ENCODE results near the gene WDR5.
A peak's percentile ranks its signal among the peaks of the same experiment; 100 is the strongest.

WDR5 gene

DNA sequence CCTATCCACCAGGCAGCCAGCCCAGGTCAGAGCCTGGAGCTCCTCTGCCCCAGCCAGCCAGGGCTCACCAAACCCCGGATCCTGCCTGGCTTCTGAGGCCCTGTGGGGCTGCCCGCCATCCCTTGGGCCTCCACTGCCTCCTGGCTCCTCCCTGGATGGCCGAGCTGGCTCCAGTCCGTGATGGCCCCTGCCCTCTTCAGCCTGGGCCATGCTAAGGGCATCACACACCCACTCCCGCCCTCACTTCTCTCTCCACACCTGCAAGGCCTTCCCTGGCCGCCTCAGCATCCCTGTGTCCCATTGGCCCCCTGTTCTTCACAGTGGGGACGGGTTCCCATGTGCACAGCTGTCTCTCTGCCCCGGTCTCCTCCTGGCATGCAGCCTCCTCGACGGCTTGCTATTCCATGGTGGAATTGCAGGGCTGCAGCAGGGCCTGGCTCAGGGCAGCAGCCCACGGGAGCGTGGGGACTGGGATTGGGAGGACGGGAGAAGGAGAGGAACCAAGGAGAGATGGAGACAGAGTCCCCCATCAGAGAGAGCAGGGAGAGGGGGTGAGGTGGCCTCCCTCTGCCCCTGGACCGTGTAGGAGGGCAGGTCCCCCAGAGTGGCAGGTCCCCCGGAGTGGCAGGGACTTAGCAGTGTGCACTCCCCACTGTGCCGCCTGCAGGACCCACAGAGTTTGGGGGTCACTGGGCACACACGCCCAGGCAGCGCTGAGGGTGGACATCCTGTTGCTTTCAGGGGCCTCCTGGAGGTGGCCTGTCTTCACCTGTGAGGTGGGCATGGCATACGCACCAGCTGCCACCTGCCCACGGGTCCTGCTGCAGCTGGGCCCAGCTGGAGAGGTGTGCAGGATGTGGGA lies 45.1 kb downstream of the WDR5 start:
- Mint-ChIP-seq H3K27ac (no peak overlapping the region), H3K4me3 (no peak overlapping the region), H3K27me3 (ENCODE audit: low read depth, poor library complexity) (peaks cover 26% of the 10 kb centered on the region), H3K36me3 (ENCODE audit: low read depth) (no peaks in the 10 kb centered on the region), H3K9me3 (peaks cover 4% of the 10 kb centered on the region), H3K4me1 (peaks cover 48% of the 10 kb centered on the region)
- DNase-seq: no peak
- TF ChIP-seq, protein P1, sequence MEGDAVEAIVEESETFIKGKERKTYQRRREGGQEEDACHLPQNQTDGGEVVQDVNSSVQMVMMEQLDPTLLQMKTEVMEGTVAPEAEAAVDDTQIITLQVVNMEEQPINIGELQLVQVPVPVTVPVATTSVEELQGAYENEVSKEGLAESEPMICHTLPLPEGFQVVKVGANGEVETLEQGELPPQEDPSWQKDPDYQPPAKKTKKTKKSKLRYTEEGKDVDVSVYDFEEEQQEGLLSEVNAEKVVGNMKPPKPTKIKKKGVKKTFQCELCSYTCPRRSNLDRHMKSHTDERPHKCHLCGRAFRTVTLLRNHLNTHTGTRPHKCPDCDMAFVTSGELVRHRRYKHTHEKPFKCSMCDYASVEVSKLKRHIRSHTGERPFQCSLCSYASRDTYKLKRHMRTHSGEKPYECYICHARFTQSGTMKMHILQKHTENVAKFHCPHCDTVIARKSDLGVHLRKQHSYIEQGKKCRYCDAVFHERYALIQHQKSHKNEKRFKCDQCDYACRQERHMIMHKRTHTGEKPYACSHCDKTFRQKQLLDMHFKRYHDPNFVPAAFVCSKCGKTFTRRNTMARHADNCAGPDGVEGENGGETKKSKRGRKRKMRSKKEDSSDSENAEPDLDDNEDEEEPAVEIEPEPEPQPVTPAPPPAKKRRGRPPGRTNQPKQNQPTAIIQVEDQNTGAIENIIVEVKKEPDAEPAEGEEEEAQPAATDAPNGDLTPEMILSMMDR (IDR thresholded peaks at IDR 0.05): no peak

DNA sequence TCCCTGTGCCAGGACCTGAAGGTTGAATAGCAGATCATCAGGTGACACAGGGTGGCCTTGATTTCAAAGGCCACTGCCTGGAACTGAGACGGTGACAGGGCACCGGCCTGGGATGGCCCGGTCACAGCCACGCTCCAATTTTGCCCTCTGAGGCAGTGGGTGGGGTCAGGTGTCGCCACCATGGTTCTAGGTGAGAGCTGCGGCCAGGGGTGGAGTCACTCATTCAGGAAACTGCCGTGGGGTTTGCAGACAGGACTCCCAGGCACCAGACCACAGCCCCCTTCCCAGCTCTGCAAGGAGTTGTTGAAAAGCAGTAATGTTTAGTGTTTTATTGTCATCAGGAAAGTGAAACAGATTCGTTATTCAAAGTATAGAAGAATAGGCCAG lies 45.8 kb downstream of the WDR5 start:
- Mint-ChIP-seq H3K27me3 (ENCODE audit: low read depth, poor library complexity) (peaks cover 29% of the 10 kb centered on the region), H3K4me3 (no peak overlapping the region)

DNA sequence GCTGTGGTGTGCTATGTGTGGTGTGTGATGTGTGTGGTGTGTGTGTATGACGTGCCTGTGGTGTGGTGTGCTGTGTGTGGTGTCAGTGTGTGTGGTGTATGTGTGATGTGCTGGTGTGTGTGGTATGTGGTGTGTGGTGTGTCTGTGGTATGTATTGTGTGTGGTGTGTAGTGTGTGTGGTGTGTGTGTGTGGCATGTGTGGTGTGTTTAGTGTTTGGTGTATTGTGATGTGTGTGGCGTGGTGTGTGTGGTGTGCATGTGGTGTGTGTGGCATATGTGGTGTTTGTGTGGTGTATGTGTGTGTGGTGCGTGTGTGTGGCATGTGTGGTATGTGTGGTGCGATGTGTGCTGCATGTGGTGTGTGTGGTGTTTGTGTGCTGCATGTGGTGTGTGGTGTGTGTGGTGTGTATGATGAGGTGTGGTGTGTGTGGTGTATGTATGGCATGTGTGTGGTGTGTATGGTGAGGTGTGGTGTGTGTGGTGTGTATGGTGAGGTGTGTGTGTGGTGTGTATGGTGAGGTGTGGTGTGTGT lies 46.7 kb downstream of the WDR5 start:
- TF ChIP-seq, protein P1 (IDR thresholded peaks at IDR 0.05): no peak
- no peak overlapping the region for H3K27ac Mint-ChIP-seq
- peaks cover 51% of the 10 kb centered on the region for H3K4me1 Mint-ChIP-seq
- H3K4me3 Mint-ChIP-seq: no peak overlapping the region
- peaks cover 4% of the 10 kb centered on the region for H3K9me3 Mint-ChIP-seq
- peaks cover 31% of the 10 kb centered on the region for H3K27me3 Mint-ChIP-seq (ENCODE audit: low read depth, poor library complexity)
- no peak for DNase-seq
- no peaks in the 10 kb centered on the region for H3K36me3 Mint-ChIP-seq (ENCODE audit: low read depth)

More for the DNA sequence above, 45.8 kb downstream of the WDR5 start:
- peaks cover 49% of the 10 kb centered on the region for H3K4me1 Mint-ChIP-seq
- DNase-seq: no peak
- H3K36me3 Mint-ChIP-seq (ENCODE audit: low read depth): no peaks in the 10 kb centered on the region
- peaks cover 4% of the 10 kb centered on the region for H3K9me3 Mint-ChIP-seq
- H3K27ac Mint-ChIP-seq: no peak overlapping the region
- TF ChIP-seq, protein P1 (IDR thresholded peaks at IDR 0.05): no peak

DNA sequence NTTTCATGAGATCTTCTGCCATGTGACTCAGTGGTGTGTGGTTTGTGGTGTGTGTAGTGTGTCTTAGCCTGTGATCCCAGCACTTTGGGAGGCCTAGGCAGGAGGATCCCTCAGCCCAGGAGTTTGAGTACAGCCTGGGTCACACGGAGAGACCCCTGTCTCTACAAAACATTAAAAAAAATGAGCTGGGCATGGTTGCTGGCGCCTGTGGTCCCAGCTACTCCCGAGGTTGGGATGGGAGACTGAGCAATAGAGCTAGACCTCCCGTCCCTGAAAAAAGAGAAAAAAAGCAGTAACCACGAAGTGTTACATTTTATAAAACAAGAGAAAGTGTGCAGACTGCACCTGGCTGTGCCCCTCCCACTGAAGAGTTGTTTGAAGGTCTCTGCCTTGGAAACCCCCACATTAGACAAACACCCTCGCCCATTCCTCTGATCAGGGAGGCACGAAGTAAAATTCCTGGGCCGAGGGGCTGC lies 49.7 kb downstream of the WDR5 start:
- TF ChIP-seq, protein P1 (IDR thresholded peaks at IDR 0.05): no peak
- peaks cover 46% of the 10 kb centered on the region for H3K27me3 Mint-ChIP-seq (ENCODE audit: low read depth, poor library complexity)
- H3K4me1 Mint-ChIP-seq: peaks cover 59% of the 10 kb centered on the region
- peaks cover 4% of the 10 kb centered on the region for H3K9me3 Mint-ChIP-seq
- H3K36me3 Mint-ChIP-seq (ENCODE audit: low read depth): no peaks in the 10 kb centered on the region
- no peak overlapping the region for H3K4me3 Mint-ChIP-seq
- no peak for DNase-seq
- H3K27ac Mint-ChIP-seq: peak overlapping the region; percentile 48

DNA sequence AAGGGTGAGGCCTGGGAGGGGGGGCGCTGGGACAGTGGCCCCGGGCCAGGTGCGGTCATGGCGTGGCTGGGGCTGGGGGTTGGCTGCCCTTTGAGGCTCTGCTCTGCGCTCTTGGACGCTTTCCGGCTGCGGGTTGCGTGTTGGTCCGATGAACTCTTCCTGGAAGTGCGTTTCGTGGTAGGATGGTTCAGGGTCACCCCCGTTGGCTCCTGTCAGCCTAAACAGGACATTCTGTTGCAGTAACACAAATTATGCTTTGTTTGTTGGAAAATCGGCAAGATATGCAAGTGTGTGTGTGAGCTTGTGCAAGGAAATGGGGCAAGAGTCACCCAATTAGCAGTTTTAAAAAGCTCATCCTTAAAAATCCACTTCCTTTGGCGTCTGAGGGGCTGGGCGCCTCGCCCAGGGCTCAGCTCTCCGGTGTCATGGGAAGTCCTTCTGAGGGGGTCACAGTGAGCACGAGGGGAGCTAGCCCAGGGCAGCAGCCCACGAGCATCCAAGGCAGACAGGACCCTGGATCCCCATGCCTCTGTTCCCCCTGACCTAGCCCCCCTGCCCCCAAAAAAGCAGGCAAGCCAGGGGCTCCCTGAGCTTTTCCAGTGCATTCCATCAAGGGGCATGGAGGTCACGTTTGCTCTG lies 50.7 kb downstream of the WDR5 start:
- no peaks in the 10 kb centered on the region for H3K36me3 Mint-ChIP-seq (ENCODE audit: low read depth)
- TF ChIP-seq, protein P1 (IDR thresholded peaks at IDR 0.05): no peak
- no peak for DNase-seq
- peaks cover 4% of the 10 kb centered on the region for H3K9me3 Mint-ChIP-seq
- peaks cover 52% of the 10 kb centered on the region for H3K4me1 Mint-ChIP-seq
- H3K27me3 Mint-ChIP-seq (ENCODE audit: low read depth, poor library complexity): peaks cover 53% of the 10 kb centered on the region
- H3K4me3 Mint-ChIP-seq: no peak overlapping the region
- H3K27ac Mint-ChIP-seq: no peak overlapping the region

All from nephron progenitor cell (in vitro differentiated cells).